HepG2 (cell line): Measurements from ENCODE around the gene NR2F6. TPM values are rescaled to one million over a fixed set of nuclear protein-coding genes. Genes with fewer than 3 reads are reported as not detected.
A peak's percentile ranks its signal among the peaks of the same experiment; 100 is the strongest.

Source experiments
- ATAC-seq: fragments of 200-7000 bp; cut with Tn5 transposase; 3 replicates; pipeline ENCODE4 v1.9.1; 2020; ENCODE audit warnings: mild to moderate bottlenecking, moderate library complexity
- BruUV-seq: library from RNA; stranded (reverse); fragments of 400-500 nt; replicated peaks from 2 replicates; lab custom pipeline; 2021; lab: Mats Ljungman, UMichigan
- CTCF ChIA-PET: fragments of 300-600 bp; formaldehyde crosslinking; extraction: SDS; loops from one replicate; lab custom pipeline; 2021; ENCODE audit warnings: low total read pairs, inconsistent platforms, low intra/inter-chr PET ratio; lab: Yijun Ruan, JAX
- POLR2A ChIA-PET: fragments of 350-600 bp; sonication (Branson Sonifier 250); formaldehyde crosslinking; loops from one replicate; lab custom pipeline; 2020; ENCODE audit warnings: antibody characterized with exemption, inconsistent platforms; lab: Yijun Ruan, JAX
- DNase-seq: peaks from one replicate; pipeline ENCODE4 v3.0.0-alpha.2; 2015; ENCODE audit warnings: low spot score
- FAIRE-seq: peaks from 3 replicates; lab custom pipeline; 2011; peaks lifted over from hg19 to GRCh38; lab: Jason Lieb, UNC
- H2AFZ ChIP-seq: one replicate; pipeline ENCODE4 v1.6.1; 2011; ENCODE audit warnings: low read length, inconsistent platforms
- H3K27ac ChIP-seq: fragments of 300-600 bp; 3 replicates; pipeline ENCODE4 v1.8.0; 2011; ENCODE audit warnings: mixed run types, mild to moderate bottlenecking, mixed read lengths, low read length, inconsistent platforms; ENCODE audit not compliant: insufficient read depth; ENCODE audit errors: extremely low read length
- H3K27me3 ChIP-seq, 2 experiments: fragments of 200-600 bp in 1 of 2; 2 replicates in 1 of 2; 3 replicates in 1 of 2; pipeline versions ENCODE4 v1.6.0 to v1.8.0; 2011; ENCODE audit warnings: low read length in 2 of 2, mild to moderate bottlenecking in 2 of 2, moderate library complexity in 2 of 2, inconsistent platforms in 1 of 2; ENCODE audit not compliant: insufficient read depth in 2 of 2, control insufficient read depth in 1 of 2
- H3K36me3 ChIP-seq, 2 experiments: fragments of 200-600 bp in 1 of 2; replicated peaks in 1 of 2; 2 replicates in 1 of 2; 3 replicates in 1 of 2; pipeline versions ENCODE4 v1.5.1 to v1.8.0; 2011; ENCODE audit warnings: low read length in 2 of 2, inconsistent platforms in 1 of 2; ENCODE audit not compliant: insufficient read depth in 2 of 2, control insufficient read depth in 1 of 2
- H3K4me1 ChIP-seq: 2 replicates; pipeline ENCODE4 v1.5.1; 2012; ENCODE audit warnings: low read length, inconsistent platforms; ENCODE audit not compliant: insufficient read depth
- H3K4me2 ChIP-seq: 2 replicates; pipeline ENCODE4 v1.6.0; 2011; ENCODE audit warnings: low read depth, low read length, inconsistent platforms
- H3K4me3 ChIP-seq, 3 experiments: fragments of 200-600 bp in 1 of 3; sonication (generic), shearing (Covaris generic) in 1 of 3; replicated peaks in 1 of 3; 2 replicates each; pipeline ENCODE4 v1.5.1; 2011 to 2016; ENCODE audit warnings: low read length in 3 of 3, inconsistent platforms in 2 of 3, low read depth in 2 of 3, mild to moderate bottlenecking in 2 of 3, control low read depth in 1 of 3, mixed read lengths in 1 of 3; ENCODE audit not compliant: insufficient read depth in 1 of 3
- H3K79me2 ChIP-seq: one replicate; pipeline ENCODE4 v1.6.1; 2011; ENCODE audit warnings: low read length, inconsistent platforms; ENCODE audit not compliant: insufficient read depth
- H3K9ac ChIP-seq: 2 replicates; pipeline ENCODE4 v1.6.0; 2011; ENCODE audit warnings: mild to moderate bottlenecking, low read depth, low read length, inconsistent platforms; ENCODE audit not compliant: insufficient read depth
- H3K9me3 ChIP-seq: 2 replicates; pipeline ENCODE4 v1.5.1; 2012; ENCODE audit warnings: mild to moderate bottlenecking, low read length
- H4K20me1 ChIP-seq: 2 replicates; pipeline ENCODE4 v1.6.0; 2011; ENCODE audit warnings: inconsistent platforms, mild to moderate bottlenecking, low read length, moderate library complexity; ENCODE audit not compliant: insufficient read depth
- BRCA1 ChIP-seq: sonication (generic); formaldehyde crosslinking; IDR thresholded peaks from 2 replicates; pipeline ENCODE4 v1.4.0; 2020; ENCODE audit warnings: missing genetic modification reagents
- CEBPG ChIP-seq: IDR thresholded peaks from 2 replicates; pipeline ENCODE4 v1.6.1; 2016
- CTCF ChIP-seq: sonication (generic); formaldehyde crosslinking; IDR thresholded peaks from 2 replicates; pipeline ENCODE4 v1.5.0; 2020; ENCODE audit warnings: mild to moderate bottlenecking, missing genetic modification reagents, moderate library complexity
- ERF ChIP-seq: IDR thresholded peaks from 2 replicates; pipeline ENCODE4 v1.6.1; 2018; ENCODE audit warnings: missing biosample characterization, missing genetic modification reagents
- HIC2 ChIP-seq: sonication (generic); formaldehyde crosslinking; IDR thresholded peaks from 2 replicates; pipeline ENCODE4 v1.9.0; 2022; ENCODE audit warnings: low read depth, missing genetic modification reagents
- KLF16 ChIP-seq, 2 experiments: sonication (generic) in 1 of 2; formaldehyde crosslinking in 1 of 2; IDR thresholded peaks; 2 replicates each; pipeline versions ENCODE4 v1.6.1 to v1.8.0; 2016 to 2023; ENCODE audit warnings: missing genetic modification reagents in 2 of 2, missing compliant biosample characterization in 1 of 2
- NFYB ChIP-seq: sonication (generic); formaldehyde crosslinking; IDR thresholded peaks from 2 replicates; pipeline ENCODE4 v1.4.0; 2020; ENCODE audit warnings: missing genetic modification reagents
- NFYC ChIP-seq: IDR thresholded peaks from 2 replicates; pipeline ENCODE4 v1.6.1; 2016; ENCODE audit warnings: missing genetic modification reagents, missing compliant biosample characterization
- POLR2AphosphoS5 ChIP-seq: IDR thresholded peaks from 2 replicates; pipeline ENCODE4 v1.6.1; 2012; ENCODE audit warnings: low read depth, low read length
- SIN3A ChIP-seq: IDR thresholded peaks from 2 replicates; pipeline ENCODE4 v1.6.1; 2011; ENCODE audit warnings: low read depth, mild to moderate bottlenecking, control low read depth, low read length, borderline replicate concordance
- SOX6 ChIP-seq, 2 experiments: fragments of 450-650 bp in 1 of 2; sonication (generic) in 1 of 2; formaldehyde crosslinking in 1 of 2; IDR thresholded peaks; 2 replicates each; pipeline versions ENCODE4 v1.4.0 to v1.6.1; 2017 to 2020; ENCODE audit warnings: antibody characterized with exemption in 1 of 2, mild to moderate bottlenecking in 1 of 2, missing genetic modification reagents in 1 of 2
- TIGD3 ChIP-seq: sonication (generic); formaldehyde crosslinking; IDR thresholded peaks from 2 replicates; pipeline ENCODE4 v1.5.1; 2020; ENCODE audit warnings: mild to moderate bottlenecking, missing genetic modification reagents, borderline replicate concordance
- U2AF1 ChIP-seq: fragments of 200-400 bp; formaldehyde crosslinking; optimal IDR thresholded peaks from 2 replicates; pipeline ENCODE3; 2017; ENCODE audit warnings: mild to moderate bottlenecking, low read depth, low read length
- YEATS2 ChIP-seq: sonication (generic); formaldehyde crosslinking; IDR thresholded peaks from 2 replicates; pipeline ENCODE4 v1.4.0; 2020; ENCODE audit warnings: missing genetic modification reagents, borderline replicate concordance
- ZNF10 ChIP-seq: sonication (generic); formaldehyde crosslinking; IDR thresholded peaks from 2 replicates; pipeline ENCODE4 v1.4.0; 2020; ENCODE audit warnings: mild to moderate bottlenecking, low read depth, missing genetic modification reagents, borderline replicate concordance
- ZNF180 ChIP-seq: sonication (generic); formaldehyde crosslinking; IDR thresholded peaks from 2 replicates; pipeline ENCODE4 v1.4.0; 2020; ENCODE audit warnings: low read depth, missing genetic modification reagents, borderline replicate concordance
- ZNF576 ChIP-seq: sonication (generic); formaldehyde crosslinking; IDR thresholded peaks from 2 replicates; pipeline ENCODE4 v1.4.0; 2020; ENCODE audit warnings: mild to moderate bottlenecking, missing genetic modification reagents
- ZNF75D ChIP-seq: sonication (generic); formaldehyde crosslinking; IDR thresholded peaks from 2 replicates; pipeline ENCODE4 v1.8.1; 2023; ENCODE audit warnings: missing genetic modification reagents, mild to moderate bottlenecking, borderline replicate concordance
- ZSCAN20 ChIP-seq: sonication (generic); formaldehyde crosslinking; IDR thresholded peaks from 2 replicates; pipeline ENCODE4 v1.4.0; 2020; ENCODE audit warnings: missing genetic modification reagents, mild to moderate bottlenecking, borderline replicate concordance
- WGBS: methylation state at CpG from one replicate; pipeline ENCODE4 v1.1.6; 2017; ENCODE audit warnings: low lambda C conversion rate; 5-methylcytosine and 5-hydroxymethylcytosine counted together
- in situ Hi-C: cut with HindIII; loops from 2 replicates; pipeline ENCODE4 v1.10.0; 2017; ENCODE audit warnings: low pct_unique_long_range_greater_than_20kb; ENCODE audit not compliant: extremely low pct_ligation_motif_present
- intact Hi-C: fragments of 100-400 bp; cut with micrococcal nuclease; formaldehyde crosslinking; loops from one replicate; pipeline ENCODE4 v1.10.0; 2022; ENCODE audit not compliant: unreplicated experiment
- polyA plus RNA-seq, 8 experiments: library from polyadenylated mRNA; depleted of rRNA in 3 of 8; stranded (reverse) in 7 of 8; unstranded in 1 of 8; fragments of >200 nt; fragmentation: Illumina TruSeq in 4 of 8; extraction: Trizol in 4 of 8; gene quantifications; 2 replicates each; pipeline versions ENCODE4 v1.2.1 to v1.2.3, GENCODE V29; 2011 to 2016; ENCODE audit warnings: low read depth in 4 of 8, missing spikeins in 1 of 8, mixed read lengths in 1 of 8; ENCODE audit not compliant: insufficient read depth in 1 of 8
- total RNA-seq, 5 experiments: library from RNA; depleted of rRNA; stranded (reverse); fragments of >200 nt; fragmentation: Illumina TruSeq; extraction: Trizol; gene quantifications; 2 replicates each; pipeline ENCODE4 v1.2.3, GENCODE V29; 2016; ENCODE audit warnings: low read depth in 1 of 5

NR2F6 gene
- total and polyA plus RNA-seq, 2 of the 13 experiments (the other 11 are each of a cell fraction or from before 2014, with no cell fraction given): 30.9 to 72.4 TPM

- TF ChIP-seq NFYC (CRISPR knock-in tag) (peak; percentile 88), NFYB (CRISPR knock-in tag) (peak; percentile 86), CTCF (CRISPR knock-in tag) (0 out of 2 replicates have a peak, but pooled peaks have one; percentile 3)
- TF ChIP-seq, all 625 proteins: peak for 6
Measured at GRCh38 chr19:17289489-17289888, 43.8 kb upstream of the NR2F6 start (continued).

GRCh38 chr19:17286752-17287151, 41.0 kb upstream of the NR2F6 start:
- CTCF ChIA-PET: no interaction called here
- TF ChIP-seq ZNF576 (CRISPR knock-in tag): no peak
- TF ChIP-seq SIN3A: no peak
- TF ChIP-seq ZSCAN20: no peak
- no peak for TF ChIP-seq POLR2AphosphoS5
- TF ChIP-seq ERF (CRISPR knock-in tag): no peak
- TF ChIP-seq TIGD3: no peak
- no peak for TF ChIP-seq HIC2 (CRISPR knock-in tag)
- no peak for TF ChIP-seq U2AF1
- no peak for TF ChIP-seq ZNF180 (CRISPR knock-in tag)
- TF ChIP-seq CEBPG (CRISPR knock-in tag): no peak
- no peak for TF ChIP-seq BRCA1 (CRISPR knock-in tag)
- no peak for TF ChIP-seq KLF16 (CRISPR knock-in tag; IDR thresholded peaks at IDR 0.05)
- no peak for TF ChIP-seq ZNF75D (CRISPR knock-in tag)
- TF ChIP-seq YEATS2: no peak
- TF ChIP-seq ZNF10 (CRISPR knock-in tag): no peak
- TF ChIP-seq SOX6 (IDR thresholded peaks at IDR 0.05): no peak
- TF ChIP-seq SOX6 (CRISPR knock-in tag; IDR thresholded peaks at IDR 0.05): no peak

More at GRCh38 chr19:17286752-17287151, 41.0 kb upstream of the NR2F6 start:
- Histone ChIP-seq H3K79me2 (no peaks in the 10 kb centered on the region), H4K20me1 (no peaks in the 10 kb centered on the region), H3K9ac (no peak overlapping the region), H2AFZ (no peak overlapping the region), H3K4me1 (0 out of 2 replicates have a peak, but pooled peaks cover 6% of the 10 kb centered on the region), H3K4me3 (no peak overlapping the region), H3K27me3 (no peaks in the 10 kb centered on the region), H3K9me3 (no peaks in the 10 kb centered on the region), H3K27ac (no peak overlapping the region), H3K36me3 (no peaks in the 10 kb centered on the region), H3K4me2 (no peak overlapping the region)
- POLR2A ChIA-PET: interaction anchor here (1.4 kb wide), 1 partner anchor 20 kb away, joined by 4 read pairs; the partner anchor contains the start of gene BABAM1
- in situ Hi-C loops (no loop called here), intact Hi-C loops (no loop called here)
- ATAC-seq: no peak
- 78% methylated on average over 9 of the region's 9 CpGs for WGBS
- no TSS peak for BruUV-seq
- FAIRE-seq: no peak
- no peak for DNase-seq
